ENCODE data around the gene DIAPH3. TPM values are rescaled to one million over a fixed set of nuclear protein-coding genes. Genes with fewer than 3 reads are reported as not detected.
"Not testable (repeated sequence)": the region's sequence is repeated elsewhere in the genome, so short reads cannot be mapped to it uniquely, and the experiment has no call there.

DIAPH3 gene
- total RNA-seq, 1 donor from 2014 or later = 0.32 TPM

DNA sequence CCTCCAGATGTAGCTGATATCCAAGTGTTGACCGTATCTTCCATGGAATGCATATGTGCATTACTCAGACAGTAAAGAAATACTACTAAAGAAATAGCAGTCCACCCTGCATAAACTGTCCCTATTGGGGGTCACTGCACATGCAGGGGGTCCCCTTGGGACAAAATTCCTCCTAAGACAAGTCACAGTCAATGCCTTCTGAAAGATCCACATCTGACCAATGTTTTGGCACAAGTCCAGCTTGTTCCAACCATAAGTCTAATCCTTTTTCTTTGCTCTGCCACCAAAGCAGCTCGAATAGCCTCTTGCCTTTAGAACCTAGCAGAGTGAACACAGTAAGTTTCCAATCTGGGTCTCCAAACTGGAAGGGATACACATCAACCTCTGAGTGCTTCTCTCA is 87.9 kb downstream of the DIAPH3 start:
- no peak overlapping the region for H3K4me3 ChIP-seq
- H3K27me3 ChIP-seq = no peaks in the 10 kb centered on the region
- DNase-seq (ENCODE audit: low spot score in 2 of 2) = no peak
- H3K4me1 ChIP-seq = no peaks in the 10 kb centered on the region
- H3K27ac ChIP-seq = no peak overlapping the region
- H3K36me3 ChIP-seq = no peaks in the 10 kb centered on the region
- TF ChIP-seq, protein P1, sequence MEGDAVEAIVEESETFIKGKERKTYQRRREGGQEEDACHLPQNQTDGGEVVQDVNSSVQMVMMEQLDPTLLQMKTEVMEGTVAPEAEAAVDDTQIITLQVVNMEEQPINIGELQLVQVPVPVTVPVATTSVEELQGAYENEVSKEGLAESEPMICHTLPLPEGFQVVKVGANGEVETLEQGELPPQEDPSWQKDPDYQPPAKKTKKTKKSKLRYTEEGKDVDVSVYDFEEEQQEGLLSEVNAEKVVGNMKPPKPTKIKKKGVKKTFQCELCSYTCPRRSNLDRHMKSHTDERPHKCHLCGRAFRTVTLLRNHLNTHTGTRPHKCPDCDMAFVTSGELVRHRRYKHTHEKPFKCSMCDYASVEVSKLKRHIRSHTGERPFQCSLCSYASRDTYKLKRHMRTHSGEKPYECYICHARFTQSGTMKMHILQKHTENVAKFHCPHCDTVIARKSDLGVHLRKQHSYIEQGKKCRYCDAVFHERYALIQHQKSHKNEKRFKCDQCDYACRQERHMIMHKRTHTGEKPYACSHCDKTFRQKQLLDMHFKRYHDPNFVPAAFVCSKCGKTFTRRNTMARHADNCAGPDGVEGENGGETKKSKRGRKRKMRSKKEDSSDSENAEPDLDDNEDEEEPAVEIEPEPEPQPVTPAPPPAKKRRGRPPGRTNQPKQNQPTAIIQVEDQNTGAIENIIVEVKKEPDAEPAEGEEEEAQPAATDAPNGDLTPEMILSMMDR (IDR thresholded peaks at IDR 0.05) = no peak
- intact Hi-C loops (cut with DNase I) = no loop called here
- no peaks in the 10 kb centered on the region for H3K9me3 ChIP-seq

DNA sequence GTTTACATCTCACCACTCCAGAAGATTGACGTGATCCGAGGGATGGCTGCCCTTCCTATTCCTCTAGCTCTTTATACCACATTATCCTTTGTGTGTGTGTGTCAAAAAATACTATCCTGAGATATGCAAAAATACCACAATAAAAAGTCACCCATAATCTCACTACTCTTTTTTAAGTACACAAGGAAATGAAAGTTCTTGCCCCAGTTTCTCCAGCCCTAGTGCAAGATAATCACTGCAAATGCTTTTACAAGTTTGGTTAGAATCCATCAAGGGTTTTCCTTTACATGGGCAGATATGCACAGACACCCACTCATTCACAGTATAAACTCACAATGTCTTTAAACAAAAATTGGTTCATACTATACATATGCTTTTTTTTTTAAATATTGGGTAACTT is 89.3 kb downstream of the DIAPH3 start:
- intact Hi-C loops (cut with DNase I) = no loop called here
- no peaks in the 10 kb centered on the region for H3K36me3 ChIP-seq
- peaks cover 0 to 5% of the 10 kb centered on the region in 2 donors for H3K9me3 ChIP-seq
- H3K27me3 ChIP-seq = no peaks in the 10 kb centered on the region
- no peaks in the 10 kb centered on the region for H3K4me1 ChIP-seq
- H3K27ac ChIP-seq = no peak overlapping the region
- H3K4me3 ChIP-seq = no peak overlapping the region
- DNase-seq (ENCODE audit: low spot score in 2 of 2) = no peak
- TF ChIP-seq, protein P1 (IDR thresholded peaks at IDR 0.05) = no peak

DNA sequence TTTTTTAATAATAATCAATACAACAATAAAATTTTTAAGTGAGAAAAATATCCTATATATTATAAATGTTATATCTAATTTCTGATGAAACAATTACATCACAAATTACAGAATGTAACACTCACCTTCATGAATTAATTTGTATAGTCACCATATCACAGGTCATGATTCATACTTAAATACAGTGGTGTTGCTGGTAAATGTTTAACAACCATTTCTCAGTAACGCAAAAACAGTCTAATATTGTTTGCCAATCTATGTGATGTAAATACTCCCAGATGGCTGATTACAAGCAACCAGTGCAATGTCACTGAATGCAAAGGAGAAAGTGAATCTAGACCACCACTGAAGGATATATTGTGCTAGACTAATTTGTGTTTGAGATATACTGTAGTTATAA is 97.5 kb downstream of the DIAPH3 start:
- TF ChIP-seq, protein P1 (IDR thresholded peaks at IDR 0.05) = no peak
- DNase-seq (ENCODE audit: low spot score in 2 of 2) = no peak
- Histone ChIP-seq H3K9me3 (peaks cover 0 to 5% of the 10 kb centered on the region in 2 donors), H3K27ac (no peak overlapping the region), H3K27me3 (no peaks in the 10 kb centered on the region), H3K4me1 (no peaks in the 10 kb centered on the region), H3K4me3 (no peak overlapping the region), H3K36me3 (no peaks in the 10 kb centered on the region)
- intact Hi-C loops (cut with DNase I) = no loop called here

DNA sequence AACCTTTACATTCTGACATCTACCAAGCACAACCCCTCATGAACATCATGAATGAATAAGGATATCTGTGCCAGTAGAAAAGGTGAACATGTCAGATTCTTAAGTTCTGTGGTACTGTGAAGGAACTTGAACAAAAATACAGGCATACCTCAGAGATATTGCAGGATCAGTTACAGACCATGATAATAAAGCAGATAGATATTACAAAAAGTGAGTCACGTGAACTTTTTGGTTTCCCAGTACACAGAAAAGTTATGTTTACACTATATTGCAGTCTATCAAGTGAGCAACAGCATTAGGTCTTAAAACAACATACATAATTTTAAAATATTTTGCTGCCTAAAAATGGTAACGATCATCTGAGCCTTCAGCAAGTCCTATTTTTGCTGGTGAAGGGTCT is 101.2 kb downstream of the DIAPH3 start:
- H3K36me3 ChIP-seq = no peaks in the 10 kb centered on the region

DNA sequence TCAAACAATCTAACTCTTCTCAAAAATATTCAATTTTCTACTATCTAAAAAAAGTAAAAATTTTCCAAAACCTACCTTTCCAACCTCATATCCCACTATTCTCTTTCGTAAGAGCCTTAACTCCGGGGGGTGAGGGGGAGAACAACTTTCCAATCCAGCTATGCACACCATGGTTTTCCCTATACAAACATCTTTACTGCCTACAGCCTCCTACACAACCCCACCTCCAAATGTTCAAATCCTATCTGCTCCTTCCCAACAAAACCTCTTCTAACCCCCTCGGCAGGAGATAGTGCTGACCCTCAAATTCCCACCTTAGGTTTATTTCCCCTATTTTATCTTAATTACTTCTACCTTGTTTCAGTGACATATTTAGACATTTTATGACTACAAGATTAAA is 102.0 kb downstream of the DIAPH3 start:
- TF ChIP-seq, protein P1 (IDR thresholded peaks at IDR 0.05) = no peak
- Histone ChIP-seq H3K27ac (no peak overlapping the region), H3K4me3 (no peak overlapping the region), H3K36me3 (no peaks in the 10 kb centered on the region), H3K27me3 (no peaks in the 10 kb centered on the region), H3K4me1 (no peaks in the 10 kb centered on the region), H3K9me3 (no peaks in the 10 kb centered on the region)
- intact Hi-C loops (cut with DNase I) = no loop called here
- DNase-seq (ENCODE audit: low spot score in 2 of 2) = no peak

More for the DNA sequence above, 101.2 kb downstream of the DIAPH3 start:
- H3K27me3 ChIP-seq = no peaks in the 10 kb centered on the region
- no peaks in the 10 kb centered on the region for H3K9me3 ChIP-seq
- intact Hi-C loops (cut with DNase I) = no loop called here
- no peak overlapping the region for H3K27ac ChIP-seq
- TF ChIP-seq, protein P1 (IDR thresholded peaks at IDR 0.05) = no peak
- no peak overlapping the region for H3K4me3 ChIP-seq
- DNase-seq (ENCODE audit: low spot score in 2 of 2) = no peak
- H3K4me1 ChIP-seq = no peaks in the 10 kb centered on the region

DNA sequence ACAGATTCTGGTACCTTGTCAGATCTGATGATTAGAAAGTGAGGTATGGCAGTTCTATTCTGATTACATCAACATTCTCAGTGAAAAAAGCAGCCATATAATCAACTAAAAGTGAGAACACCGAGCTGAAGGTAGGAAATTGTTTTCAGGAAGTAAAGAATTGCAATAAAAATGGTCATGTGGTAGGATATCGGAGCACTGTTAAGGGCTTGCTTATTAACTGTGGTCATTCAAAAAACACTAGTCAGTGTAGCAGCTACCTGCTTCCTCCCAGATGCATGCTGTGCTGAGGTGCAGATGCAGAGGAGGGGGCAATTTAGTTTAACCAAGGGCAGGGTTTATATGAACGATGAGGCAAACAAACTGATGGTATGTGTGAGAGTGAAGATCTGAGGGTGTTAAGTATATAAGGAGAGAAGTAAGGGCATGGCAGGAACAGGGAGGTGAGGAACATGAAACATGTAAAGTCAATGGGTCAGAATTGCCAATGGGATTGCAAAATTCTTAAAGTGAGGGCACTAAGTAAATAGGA is 111.9 kb downstream of the DIAPH3 start:
- H3K27me3 ChIP-seq = no peaks in the 10 kb centered on the region
- TF ChIP-seq, protein P1 (IDR thresholded peaks at IDR 0.05) = no peak
- intact Hi-C loops (cut with DNase I) = no loop called here
- H3K4me1 ChIP-seq = no peaks in the 10 kb centered on the region
- H3K4me3 ChIP-seq = no peak overlapping the region
- no peaks in the 10 kb centered on the region for H3K9me3 ChIP-seq
- no peak overlapping the region for H3K27ac ChIP-seq
- DNase-seq (ENCODE audit: low spot score in 2 of 2) = no peak
- no peaks in the 10 kb centered on the region for H3K36me3 ChIP-seq

DNA sequence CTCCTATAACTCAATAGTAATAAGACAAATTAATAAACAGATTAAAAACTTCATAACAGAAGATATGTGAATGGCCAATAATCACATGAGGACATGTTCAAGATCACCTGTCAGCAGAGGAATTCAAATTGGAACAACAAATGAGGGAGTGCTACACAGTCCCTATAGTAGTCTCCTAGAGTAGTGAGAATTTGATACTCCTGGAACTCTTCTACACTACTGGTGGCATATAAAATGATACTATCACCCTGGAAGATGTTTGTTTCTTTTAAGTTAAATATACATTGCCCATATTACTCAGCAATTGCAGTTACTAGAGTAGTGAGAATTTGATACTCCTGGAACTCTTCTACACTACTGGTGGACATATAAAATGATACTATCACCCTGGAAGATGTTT is 115.4 kb downstream of the DIAPH3 start:
- H3K4me3 ChIP-seq; H3K36me3 ChIP-seq; H3K4me1 ChIP-seq; H3K27me3 ChIP-seq; H3K27ac ChIP-seq; DNase-seq (ENCODE audit: low spot score in 2 of 2); H3K9me3 ChIP-seq; intact Hi-C loops (cut with DNase I): not testable (repeated sequence)
